GDM1 (cell line): ENCODE data around the gene LHX3.
"Not testable (repeated sequence)": the region's sequence is repeated elsewhere in the genome, so short reads cannot be mapped to it uniquely, and the experiment has no call there.

ENCODE experiments used
- DNase-seq: peaks from one replicate; lab custom pipeline; 2025; lab: John Stamatoyannopoulos, UW

Gene LHX3

DNA sequence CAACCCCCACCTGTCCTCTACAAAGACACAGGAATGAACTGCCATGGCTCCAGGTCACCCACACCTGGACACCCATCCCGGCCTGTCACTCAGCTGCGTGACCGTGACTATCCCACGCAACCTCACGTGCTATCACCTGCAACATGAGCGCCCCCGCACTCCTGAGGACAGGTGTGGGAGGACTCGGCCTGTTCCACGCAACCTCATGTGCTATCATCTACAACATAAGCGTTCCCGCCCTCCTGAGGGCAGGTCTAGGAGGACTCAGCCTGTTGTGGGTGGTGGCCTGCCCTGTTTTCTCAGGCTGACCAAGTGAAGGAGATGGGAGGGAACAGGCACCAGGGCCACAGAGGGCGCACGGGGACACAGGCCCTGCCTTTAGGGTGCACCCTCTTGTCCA is 36.6 kb upstream of the LHX3 start:
- DNase-seq: no peak

DNA sequence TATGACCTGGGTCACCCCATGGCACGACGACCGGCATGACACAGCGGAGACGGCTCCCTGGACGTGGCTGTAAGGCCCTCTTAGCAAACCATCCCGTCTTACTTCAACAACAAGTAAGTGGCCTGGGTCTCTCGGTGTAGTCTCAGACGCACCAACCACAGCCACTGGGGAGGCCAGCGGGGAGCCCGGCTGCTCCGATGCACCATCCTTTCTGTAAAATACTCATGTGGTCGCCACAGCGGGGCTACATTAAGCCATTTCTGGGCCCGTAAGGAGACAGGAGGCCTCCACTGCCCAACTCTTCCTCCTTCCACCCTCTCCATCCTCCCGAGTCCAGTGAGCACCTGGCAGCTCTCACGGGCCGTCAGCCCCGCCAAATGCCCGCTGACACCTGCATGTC is 36.0 kb upstream of the LHX3 start:
- DNase-seq: no peak

DNA sequence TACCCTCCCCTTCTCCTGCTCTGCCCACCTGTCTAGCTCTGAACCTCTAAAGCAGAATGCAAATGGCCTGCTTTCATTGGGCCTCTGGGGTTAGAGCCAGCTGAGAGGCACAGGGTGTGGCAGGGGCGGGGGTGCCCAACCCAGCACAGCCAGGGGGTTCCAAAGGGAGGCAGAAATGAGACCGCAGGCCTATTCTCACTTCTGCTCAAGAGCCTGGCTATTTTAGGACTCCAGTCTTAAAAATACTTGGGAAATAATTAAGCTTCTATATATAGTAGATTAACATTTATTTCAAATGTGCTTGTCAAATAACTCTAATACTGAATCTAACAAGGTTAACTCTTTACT is 35.0 kb upstream of the LHX3 start:
- no peak for DNase-seq

DNA sequence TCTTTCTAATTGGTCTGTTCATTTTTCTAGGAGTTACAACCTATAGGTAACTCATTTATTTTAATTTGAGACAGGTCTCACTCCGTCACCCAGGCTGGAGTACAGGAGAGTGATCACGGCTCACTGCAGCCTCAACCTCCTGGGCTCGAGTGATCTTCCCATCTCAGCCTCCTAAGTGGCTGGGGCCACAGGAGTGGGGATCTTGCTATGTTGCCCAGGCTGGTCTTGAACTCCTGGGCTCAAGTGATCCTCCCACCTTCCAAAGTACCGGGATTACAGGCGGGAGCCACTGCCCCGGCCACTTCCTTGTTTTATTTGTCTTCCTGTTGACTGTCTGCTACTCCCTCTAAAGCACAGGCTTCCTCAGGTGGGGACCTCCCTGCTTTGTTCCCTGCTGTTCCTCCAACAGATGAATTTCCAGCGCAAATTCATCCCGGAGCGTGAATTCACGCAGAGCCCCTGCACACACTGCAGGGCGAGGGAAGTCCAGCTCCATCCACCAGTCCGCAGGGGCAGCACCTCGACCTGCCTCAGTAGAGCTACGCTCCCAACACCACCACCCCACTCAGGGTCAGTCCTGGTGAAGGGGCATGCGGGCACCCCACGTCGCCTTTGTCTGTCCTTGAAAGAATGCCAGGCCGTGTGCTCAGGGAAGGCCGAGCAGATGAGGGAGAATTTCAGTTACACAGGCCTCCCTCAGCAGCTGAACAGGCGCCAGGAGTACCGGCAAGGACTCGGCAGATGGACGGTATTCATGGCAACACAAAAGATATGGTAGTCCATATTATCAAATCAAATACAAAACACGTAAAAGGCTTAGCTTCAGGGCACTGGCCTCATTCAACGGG is 34.4 kb upstream of the LHX3 start:
- DNase-seq: no peak

DNA sequence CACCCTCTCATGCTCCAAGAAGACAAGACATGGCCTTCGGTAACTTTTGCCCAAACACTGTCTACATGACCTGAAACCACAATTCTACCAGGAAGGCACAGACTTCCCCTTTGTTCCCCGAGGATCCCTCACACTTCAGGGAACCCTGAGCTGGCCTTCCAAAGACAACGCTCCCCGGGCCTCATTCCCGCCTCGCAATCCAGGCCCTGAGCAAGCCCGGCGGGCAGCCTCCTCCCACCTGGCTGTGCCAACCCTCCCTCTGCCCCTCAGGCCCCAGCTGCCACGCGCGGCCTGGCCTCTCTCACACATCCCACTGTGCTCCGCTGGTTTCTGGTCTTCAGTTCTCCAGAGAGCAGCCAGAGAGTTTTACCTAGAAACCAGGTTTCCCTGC is 33.4 kb upstream of the LHX3 start:
- no peak for DNase-seq

DNA sequence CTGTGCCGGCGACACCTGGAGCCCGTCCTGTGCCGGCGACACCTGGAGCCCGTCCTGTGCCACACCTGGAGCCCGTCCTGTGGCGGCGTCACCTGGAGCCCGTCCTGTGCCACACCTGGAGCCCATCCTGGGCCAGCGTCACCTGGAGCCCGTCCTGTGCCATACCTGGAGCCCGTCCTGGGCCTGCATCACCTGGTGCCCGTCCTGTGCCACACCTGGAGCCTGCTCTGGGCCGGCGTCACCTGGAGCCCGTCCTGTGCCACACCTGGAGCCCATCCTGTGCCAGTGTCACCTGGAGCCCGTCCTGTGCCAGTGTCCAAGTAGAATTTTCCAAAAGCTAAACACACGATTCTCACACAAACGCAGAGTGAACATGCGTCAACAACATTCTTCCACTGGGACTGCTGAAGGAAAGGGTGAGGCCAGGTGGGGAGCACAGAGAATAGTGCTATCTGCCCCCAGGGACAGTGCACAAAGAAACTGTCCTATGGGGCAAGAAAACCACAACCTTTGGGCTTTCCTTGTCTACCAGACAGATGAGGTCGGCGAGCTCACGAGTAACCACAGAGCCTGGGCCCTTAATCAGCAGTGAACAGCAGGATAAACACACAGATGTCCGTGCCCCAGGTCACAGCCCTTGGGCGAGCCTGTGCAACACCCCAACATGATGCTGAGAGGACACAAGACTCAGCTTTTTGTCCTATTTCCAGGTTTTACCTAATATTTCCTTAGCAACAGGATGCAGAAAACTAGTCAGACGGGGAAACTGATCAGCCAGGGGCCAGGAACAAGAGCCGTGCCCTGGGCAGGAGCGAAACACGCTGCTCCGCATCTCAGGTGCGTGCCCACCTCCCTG is 32.8 kb upstream of the LHX3 start:
- DNase-seq: peak; percentile 14

DNA sequence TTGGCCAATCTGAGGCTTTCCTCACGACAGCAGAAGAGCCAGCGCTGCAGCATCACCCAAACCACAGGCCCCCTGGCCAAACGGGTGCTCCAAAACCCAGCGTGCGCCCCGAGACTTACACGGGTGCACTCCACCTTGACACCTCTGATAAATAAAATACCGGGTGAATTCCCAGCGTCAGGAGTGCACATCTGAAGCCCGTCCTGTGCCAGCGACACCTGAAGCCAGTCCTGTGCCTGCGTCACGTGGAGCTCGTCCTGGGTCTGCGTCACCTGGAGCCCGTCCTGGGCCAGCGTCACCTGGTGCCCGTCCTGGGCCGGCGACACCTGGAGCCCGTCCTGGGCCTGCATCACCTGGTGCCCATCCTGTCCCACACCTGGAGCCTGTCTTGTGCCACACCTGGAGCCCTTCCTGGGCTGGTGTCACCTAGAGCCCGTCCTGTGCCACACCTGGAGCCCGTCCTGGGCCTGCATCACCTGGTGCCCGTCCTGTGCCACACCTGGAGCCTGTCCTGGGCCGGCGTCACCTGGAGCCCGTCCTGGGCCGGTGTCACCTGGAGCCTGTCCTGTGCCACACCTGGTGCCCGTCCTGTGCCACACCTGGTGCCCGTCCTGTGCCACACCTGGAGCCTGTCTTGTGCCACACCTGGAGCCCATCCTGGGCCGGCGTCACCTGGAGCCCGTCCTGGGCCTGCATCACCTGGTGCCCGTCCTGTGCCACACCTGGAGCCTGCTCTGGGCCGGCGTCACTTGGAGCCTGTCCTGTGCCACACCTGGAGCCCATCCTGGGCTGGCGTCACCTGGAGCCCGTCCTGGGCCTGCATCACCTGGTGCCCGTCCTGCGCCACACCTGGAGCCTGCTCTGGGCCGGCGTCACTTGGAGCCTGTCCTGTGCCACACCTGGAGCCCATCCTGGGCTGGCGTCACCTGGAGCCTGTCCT is 31.8 kb upstream of the LHX3 start:
- DNase-seq: not testable (repeated sequence)

DNA sequence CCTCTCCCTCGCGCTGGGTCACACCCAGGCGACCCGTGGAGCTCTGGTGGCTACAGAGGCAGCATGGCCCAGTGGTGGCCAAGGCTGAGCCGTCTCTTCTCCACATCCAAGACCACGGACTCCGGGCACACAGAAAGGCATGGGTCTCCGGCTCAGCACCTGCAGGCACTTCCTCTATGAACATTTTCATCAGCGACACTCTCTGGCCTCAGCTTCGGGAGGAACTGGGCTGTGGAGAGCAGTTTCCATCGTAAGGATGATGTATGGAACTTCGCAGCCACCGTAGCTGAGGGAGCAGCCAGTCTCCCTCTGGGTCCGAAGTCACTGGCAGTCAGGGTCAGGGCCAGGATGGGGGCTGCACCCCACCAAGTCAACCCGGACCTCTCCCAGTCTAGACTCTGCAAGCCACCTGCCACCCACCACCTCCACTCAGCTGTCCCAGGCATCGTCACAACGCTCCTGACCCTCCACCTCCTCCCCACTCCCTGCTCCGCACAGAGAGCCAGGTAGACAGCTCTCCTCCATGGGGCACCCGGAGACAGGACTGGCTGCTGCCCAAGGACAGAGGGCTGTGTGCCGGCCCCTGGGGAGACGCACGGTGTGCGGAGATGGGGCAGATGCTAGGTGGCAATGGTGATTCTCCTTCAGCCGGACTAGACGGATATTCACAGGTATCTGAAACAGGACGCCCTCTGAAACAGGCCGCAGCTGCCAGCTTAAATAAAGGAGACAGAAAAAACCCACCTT is 31.0 kb upstream of the LHX3 start:
- DNase-seq: no peak

DNA sequence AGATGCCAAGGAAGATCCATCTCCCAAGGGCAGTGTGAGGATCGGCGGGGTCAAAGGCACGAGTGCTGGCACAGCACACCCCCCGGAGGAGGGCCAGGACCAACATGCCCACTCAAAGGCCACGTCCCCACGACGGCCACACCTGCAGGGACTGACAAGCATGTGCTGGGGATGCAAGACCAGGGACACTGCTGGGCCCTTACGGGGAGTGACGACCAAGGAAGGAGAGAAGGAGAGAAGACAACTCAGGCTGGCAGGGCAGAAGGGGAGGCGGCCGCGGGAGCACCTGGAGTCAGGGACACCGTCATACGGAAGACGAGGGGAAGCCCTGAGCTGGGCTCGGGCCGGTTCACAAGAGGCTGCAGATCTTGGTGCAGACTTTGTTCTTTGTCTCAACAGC is 30.2 kb upstream of the LHX3 start:
- no peak for DNase-seq

DNA sequence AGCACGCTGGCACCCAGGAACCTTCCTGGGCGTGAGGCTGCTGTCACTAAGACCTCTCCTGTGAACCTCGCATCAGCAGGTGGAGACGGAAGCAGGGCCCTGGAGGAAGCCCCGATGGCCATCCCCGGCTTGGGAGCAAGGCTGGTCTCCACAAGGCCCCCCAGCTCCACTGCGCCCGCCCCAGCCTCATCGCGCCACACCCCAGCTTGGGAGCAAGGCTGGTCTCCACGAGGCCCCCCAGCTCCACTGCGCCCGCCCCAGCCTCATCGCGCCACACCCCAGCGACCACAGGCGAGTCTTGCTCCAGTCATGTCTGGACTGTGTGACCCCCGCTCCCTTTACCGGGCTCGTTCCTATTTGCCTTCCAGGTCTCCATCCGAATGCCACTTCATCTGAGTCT is 29.7 kb upstream of the LHX3 start:
- DNase-seq: no peak

DNA sequence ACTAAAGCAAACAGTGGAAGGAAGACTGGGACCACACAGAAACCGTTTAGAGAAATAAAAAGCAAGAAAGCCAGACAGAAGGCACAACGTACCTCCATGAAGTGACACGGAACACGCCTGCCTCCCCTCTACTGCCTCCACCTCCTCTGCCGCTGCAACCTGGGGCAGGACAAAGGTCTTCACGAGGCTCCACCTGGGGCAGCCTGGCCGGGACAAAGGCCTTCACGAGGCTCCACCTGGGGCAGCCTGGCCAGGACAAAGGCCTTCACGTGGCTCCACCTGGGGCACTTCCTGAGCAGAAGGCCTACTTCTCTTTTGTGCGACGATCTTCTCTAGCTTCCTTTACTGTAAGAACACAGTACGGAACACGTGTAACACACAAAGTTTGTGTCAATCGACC is 28.9 kb upstream of the LHX3 start:
- no peak for DNase-seq

DNA sequence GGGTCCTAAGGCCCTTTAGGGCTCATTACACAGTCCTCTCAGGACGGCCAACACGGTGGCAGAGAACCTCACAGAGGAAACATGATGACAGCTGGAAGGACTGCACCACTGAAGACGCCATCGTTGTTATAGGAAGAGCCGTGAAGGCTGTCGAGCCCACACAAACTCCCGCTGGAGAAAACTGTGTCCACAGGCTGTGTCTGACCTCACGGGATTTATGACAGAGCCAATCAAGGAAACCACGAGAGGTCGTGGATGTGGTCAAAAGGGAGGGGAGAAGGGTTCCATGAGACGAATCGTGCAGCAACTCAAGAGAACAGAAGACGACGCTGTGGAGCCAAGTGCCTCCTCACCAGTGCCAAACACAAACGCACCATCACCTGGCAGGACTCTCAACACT is 28.5 kb upstream of the LHX3 start:
- DNase-seq: peak; percentile 42

DNA sequence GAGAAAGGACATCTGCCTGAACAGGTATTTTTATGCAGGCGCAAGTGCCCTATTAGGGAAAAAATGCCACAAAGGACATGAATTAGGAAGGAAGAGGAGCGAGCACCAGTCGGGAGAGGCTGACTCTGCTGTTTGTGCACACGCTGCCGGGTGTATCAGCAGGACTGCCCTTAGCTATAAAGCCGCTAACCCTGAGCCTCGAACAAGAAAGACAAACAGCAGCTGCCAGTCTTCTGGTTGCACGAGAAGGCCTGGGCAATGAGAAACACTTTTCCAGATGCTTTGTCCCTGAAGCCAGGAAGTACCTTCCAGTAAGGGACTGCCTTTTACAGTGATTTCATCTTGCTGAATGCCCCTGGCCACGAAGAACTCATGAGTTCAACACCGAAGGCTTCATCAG is 28.0 kb upstream of the LHX3 start:
- no peak for DNase-seq

DNA sequence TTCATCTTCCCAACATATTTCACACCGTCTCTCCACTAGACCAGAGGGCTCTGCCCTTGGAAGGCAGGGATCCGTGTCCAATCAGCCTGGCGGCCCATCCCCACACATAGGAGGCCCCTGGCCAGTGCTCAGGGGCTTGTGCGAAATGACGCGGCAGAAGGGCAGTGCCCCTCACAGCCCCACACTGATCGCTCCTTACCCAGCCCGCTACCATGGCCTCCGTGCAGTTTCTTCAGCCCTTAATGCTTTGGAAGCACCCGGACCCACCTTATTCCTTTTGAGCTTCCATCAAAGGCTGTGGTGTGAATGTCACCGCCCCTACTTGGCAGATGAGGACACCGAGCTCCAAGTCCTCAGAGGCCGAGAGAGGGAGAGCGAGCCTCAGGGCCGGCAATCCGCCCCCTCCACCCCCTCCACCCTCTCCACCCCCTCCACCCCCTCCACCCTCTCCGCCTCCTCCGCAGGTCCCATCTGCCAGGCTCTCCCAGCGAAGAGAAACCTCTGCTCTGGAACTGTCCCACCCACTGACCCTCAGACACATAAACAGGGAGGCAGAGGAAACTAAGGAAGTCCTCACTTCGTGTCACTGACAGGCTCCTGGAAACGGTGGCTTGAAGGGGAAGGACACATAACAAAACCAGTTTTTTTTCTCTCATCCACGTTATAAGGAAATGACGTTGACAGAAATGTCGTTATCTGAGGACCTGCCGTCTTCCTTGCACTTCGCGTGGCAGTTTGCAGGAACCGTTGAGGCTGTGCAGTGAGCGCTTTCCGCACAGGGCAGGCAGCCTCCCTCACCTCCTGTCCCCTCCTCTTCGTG is 26.8 kb upstream of the LHX3 start:
- peak; percentile 74 for DNase-seq

DNA sequence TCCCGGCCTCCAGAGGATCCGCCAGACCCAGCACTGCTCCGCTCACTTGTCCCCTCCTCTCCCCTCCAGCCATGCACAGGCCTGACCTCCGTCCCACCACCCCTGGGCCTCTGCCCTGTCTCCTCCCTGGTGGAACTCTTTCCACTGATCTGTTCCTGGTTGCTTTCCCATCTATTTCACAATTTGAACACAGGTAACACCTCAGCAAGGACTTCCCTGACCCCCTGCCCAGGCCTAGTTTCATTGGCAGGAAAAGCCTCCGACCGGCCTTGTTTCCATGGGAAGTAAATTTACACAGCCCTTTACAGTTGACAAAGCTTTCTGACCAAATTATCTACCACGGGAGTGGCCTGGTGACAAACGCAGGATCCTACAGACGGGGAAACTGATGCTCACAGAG is 25.8 kb upstream of the LHX3 start:
- DNase-seq: no peak

DNA sequence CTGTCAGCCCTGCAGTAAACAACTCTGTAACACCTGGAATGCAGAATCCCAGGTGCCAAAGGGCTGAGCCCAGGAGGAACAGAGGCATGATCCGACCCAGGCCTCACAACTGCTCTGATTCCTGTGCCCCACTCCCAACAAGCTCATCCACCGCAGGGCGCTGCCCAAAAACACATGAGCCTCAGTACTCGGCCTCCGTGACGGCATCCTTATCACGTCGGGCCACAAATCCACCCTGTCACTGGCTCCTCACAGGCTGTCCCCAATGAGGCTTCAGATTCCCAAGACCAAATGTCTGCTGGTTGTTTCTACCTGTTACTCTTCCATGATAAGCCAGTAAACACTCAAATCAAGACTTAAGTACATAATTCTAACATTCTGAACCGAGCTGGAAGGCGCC is 25.4 kb upstream of the LHX3 start:
- DNase-seq: no peak

DNA sequence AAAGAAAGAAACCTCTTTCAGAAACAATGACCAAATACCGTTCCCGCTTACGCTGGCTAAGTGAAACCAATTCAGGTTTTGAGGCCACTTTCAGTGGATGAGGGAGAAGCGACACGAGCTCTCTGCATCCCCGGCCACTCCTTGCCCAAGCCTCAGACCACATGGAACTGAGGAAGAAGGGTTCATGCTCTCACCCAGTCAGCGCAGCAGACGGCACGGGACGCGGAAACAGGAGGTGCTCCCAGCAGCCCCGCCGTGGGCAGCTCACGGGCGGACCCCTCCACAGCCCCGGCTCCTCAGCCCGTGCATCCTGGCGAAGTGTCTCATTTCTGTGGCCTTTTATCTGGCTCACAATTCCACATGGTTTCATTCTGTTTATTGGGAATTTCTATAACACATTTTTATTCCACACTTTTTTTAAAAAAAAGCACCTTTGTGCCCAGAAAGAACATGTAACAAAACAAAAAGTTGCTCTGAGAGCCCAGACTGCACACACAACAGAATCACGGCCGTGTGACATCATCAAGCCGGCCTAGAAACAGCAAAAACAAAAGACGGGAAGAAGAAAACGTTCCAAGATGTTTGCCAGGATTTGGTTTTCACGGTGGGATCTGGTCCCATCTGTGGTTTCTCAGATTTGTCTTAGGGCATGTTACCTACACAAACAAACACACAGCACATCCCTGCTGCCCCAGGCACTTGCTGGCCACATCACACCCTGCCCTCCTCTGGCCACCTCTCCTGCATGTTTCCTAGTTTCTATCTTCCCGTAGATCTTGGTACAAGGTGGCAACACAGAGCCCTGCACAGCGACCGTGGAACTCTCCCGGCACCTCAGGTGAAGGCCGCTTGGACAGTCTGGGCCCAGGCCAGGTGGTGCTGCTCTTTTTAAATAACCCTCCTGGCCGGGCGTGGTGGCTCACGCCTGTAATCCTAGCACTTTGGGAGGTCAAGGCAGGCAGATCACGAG is 24.5 kb upstream of the LHX3 start:
- no peak for DNase-seq

DNA sequence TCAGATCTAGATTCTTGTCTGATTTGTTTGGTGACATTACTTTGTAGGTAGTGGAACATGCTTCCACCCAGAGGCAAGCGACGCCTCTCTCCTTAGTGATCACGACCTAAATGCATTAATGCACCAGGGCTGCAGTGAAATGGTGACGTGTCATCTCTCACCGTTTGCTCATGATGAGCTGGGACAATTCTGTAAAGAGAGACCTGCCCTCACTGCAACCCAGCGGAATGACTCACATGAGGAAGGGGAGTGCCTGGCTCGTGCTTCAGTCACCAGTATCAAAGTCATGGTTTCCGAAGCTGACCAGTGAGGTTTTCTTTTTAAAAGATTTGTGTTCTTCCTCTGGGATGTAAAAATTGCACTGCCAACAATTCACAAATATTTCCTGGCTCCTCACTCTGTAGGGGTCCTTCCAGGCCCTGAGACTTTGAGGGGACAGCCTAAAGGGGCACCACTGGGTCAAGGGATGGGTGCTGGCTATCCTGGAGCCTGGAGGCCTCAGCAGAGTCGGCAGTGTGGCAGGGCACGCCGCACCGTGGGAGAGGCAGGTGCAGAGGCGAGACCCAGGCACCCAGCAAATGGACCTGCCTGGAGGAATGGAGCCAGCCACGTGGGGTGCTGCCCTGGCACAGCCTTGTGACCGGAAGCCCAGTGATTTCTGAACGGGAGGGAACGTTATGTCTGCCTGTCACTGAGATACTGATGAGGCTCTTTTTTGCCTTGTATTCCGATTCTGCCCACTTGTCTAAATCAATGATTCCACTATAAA is 23.4 kb upstream of the LHX3 start:
- no peak for DNase-seq
